Astrocyte of the cerebellum (primary cell): ENCODE data around the gene ARHGAP22.

Source experiments
- DNase-seq: peaks from one replicate; pipeline ENCODE4 v3.0.0-alpha.2; 2011; ENCODE audit warnings: low read depth
- H3K4me3 ChIP-seq: 2 replicates; pipeline ENCODE4 v1.5.1; 2011; ENCODE audit warnings: mild to moderate bottlenecking, low read depth, low read length, moderate library complexity
- CTCF ChIP-seq: IDR thresholded peaks from 2 replicates; pipeline ENCODE4 v1.5.1; 2012; ENCODE audit warnings: low read length, low read depth, moderate library complexity, mild to moderate bottlenecking; ENCODE audit errors: missing control alignments
- in situ Hi-C: cut with HindIII; loops from 2 replicates; pipeline ENCODE4 v1.10.0; 2017; ENCODE audit warnings: low sequenced_read_pairs

Gene ARHGAP22

GRCh38 chr10:48579251-48579960, 25.5 kb downstream of the ARHGAP22 start:
- no peak for TF ChIP-seq CTCF
- peak; percentile 51 for DNase-seq
- in situ Hi-C loops: no loop called here
- no peak overlapping the region for H3K4me3 ChIP-seq

GRCh38 chr10:48577158-48577557, 27.7 kb downstream of the ARHGAP22 start:
- no peak for TF ChIP-seq CTCF
- no peak overlapping the region for H3K4me3 ChIP-seq
- DNase-seq: no peak
- in situ Hi-C loops: no loop called here

- no peak for DNase-seq
- no peak for TF ChIP-seq CTCF
- in situ Hi-C loops: no loop called here
- H3K4me3 ChIP-seq: no peak overlapping the region
Observed at GRCh38 chr10:48576501-48576900, 28.4 kb downstream of the ARHGAP22 start.

- TF ChIP-seq CTCF: no peak
- no peak overlapping the region for H3K4me3 ChIP-seq
- DNase-seq: no peak
- in situ Hi-C loops: no loop called here
Observed at GRCh38 chr10:48575901-48576300, 29.0 kb downstream of the ARHGAP22 start.

- no peak for TF ChIP-seq CTCF
- no peak for DNase-seq
- in situ Hi-C loops: loop anchor here (5.0 kb wide), 1 partner anchor 57 kb away; no protein-coding TSS in a partner anchor
- H3K4me3 ChIP-seq: no peak overlapping the region
Observed at GRCh38 chr10:48574817-48575380, 30.0 kb downstream of the ARHGAP22 start.

GRCh38 chr10:48574322-48574796, 30.5 kb downstream of the ARHGAP22 start:
- DNase-seq: no peak
- TF ChIP-seq CTCF: no peak
- in situ Hi-C loops: loop anchor here (5.0 kb wide), 1 partner anchor 58 kb away; no protein-coding TSS in a partner anchor
- H3K4me3 ChIP-seq: no peak overlapping the region
